Keratinocyte (primary cell): ENCODE data around the gene PSMD12. TPM values are rescaled to one million over a fixed set of nuclear protein-coding genes. Genes with fewer than 3 reads are reported as not detected.
A peak's percentile ranks its signal among the peaks of the same experiment; 100 is the strongest.

Source experiments
- DNase-seq: peaks from one replicate; pipeline ENCODE4 v3.0.0-alpha.2; 2011; ENCODE audit warnings: low read depth, missing footprints, low spot score
- FAIRE-seq: peaks from 2 replicates; lab custom pipeline; 2011; peaks lifted over from hg19 to GRCh38; lab: Jason Lieb, UNC
- H2AFZ ChIP-seq: 2 replicates; pipeline ENCODE4 v1.6.0; 2012; ENCODE audit warnings: low read length, control low read depth, inconsistent platforms; ENCODE audit not compliant: control insufficient read depth
- H3K27ac ChIP-seq: 2 replicates; pipeline ENCODE4 v1.5.1; 2011; ENCODE audit warnings: low read length; ENCODE audit not compliant: control insufficient read depth, insufficient read depth
- H3K27me3 ChIP-seq: 3 replicates; pipeline ENCODE4 v1.6.0; 2011; ENCODE audit warnings: low read length; ENCODE audit not compliant: control insufficient read depth, insufficient read depth; ENCODE audit errors: extremely low read depth
- H3K36me3 ChIP-seq, 2 experiments: 2 replicates in 1 of 2; 3 replicates in 1 of 2; pipeline ENCODE4 v1.5.1; 2011; ENCODE audit warnings: low read length in 2 of 2, mild to moderate bottlenecking in 1 of 2; ENCODE audit not compliant: control insufficient read depth in 2 of 2, insufficient read depth in 2 of 2; ENCODE audit errors: extremely low read depth in 1 of 2
- H3K4me1 ChIP-seq: 3 replicates; pipeline ENCODE4 v1.5.1; 2011; ENCODE audit warnings: low read length; ENCODE audit not compliant: control insufficient read depth, insufficient read depth; ENCODE audit errors: extremely low read depth
- H3K4me2 ChIP-seq: 3 replicates; pipeline ENCODE4 v1.6.0; 2011; ENCODE audit warnings: low read depth, low read length; ENCODE audit not compliant: control insufficient read depth, insufficient read depth; ENCODE audit errors: extremely low read depth
- H3K4me3 ChIP-seq, 3 experiments: fragments of 200-600 bp in 1 of 3; sonication (generic) in 1 of 3; 2 replicates in 2 of 3; 3 replicates in 1 of 3; pipeline ENCODE4 v1.5.1; 2011 to 2016; ENCODE audit warnings: low read length in 3 of 3, mild to moderate bottlenecking in 3 of 3, control low read depth in 2 of 3, inconsistent platforms in 1 of 3, low read depth in 1 of 3, mixed read lengths in 1 of 3, mixed run types in 1 of 3, moderate library complexity in 1 of 3; ENCODE audit not compliant: control insufficient read depth in 2 of 3, insufficient read depth in 2 of 3; ENCODE audit errors: extremely low read depth in 1 of 3
- H3K79me2 ChIP-seq: 2 replicates; pipeline ENCODE4 v1.6.0; 2012; ENCODE audit warnings: low read length; ENCODE audit not compliant: control insufficient read depth, insufficient read depth
- H3K9ac ChIP-seq: 3 replicates; pipeline ENCODE4 v1.6.0; 2011; ENCODE audit warnings: low read length; ENCODE audit not compliant: control insufficient read depth, insufficient read depth; ENCODE audit errors: extremely low read depth
- H3K9me1 ChIP-seq: 3 replicates; pipeline ENCODE4 v1.6.0; 2011; ENCODE audit warnings: low read length; ENCODE audit not compliant: control insufficient read depth, insufficient read depth; ENCODE audit errors: extremely low read depth
- H3K9me3 ChIP-seq: 2 replicates; pipeline ENCODE4 v1.5.1; 2012; ENCODE audit warnings: low read depth, low read length; ENCODE audit not compliant: control insufficient read depth
- H4K20me1 ChIP-seq: 3 replicates; pipeline ENCODE4 v1.6.0; 2011; ENCODE audit warnings: low read length; ENCODE audit not compliant: control insufficient read depth, insufficient read depth; ENCODE audit errors: extremely low read depth
- EZH2 ChIP-seq: IDR thresholded peaks from one replicate; pipeline ENCODE4 v1.6.1; 2012; ENCODE audit warnings: inconsistent platforms, mild to moderate bottlenecking, low read length, moderate library complexity
- dilution Hi-C: fragments of 300-500 bp; cut with MboI; formaldehyde crosslinking; loops from one replicate; pipeline ENCODE4 v1.7.0; 2020; ENCODE audit warnings: low sequenced_read_pairs; ENCODE audit not compliant: extremely low pct_ligation_motif_present
- polyA plus RNA-seq, 5 experiments: library from polyadenylated mRNA; depleted of rRNA in 3 of 5; stranded (reverse) in 3 of 5; stranded (forward) in 1 of 5; unstranded in 1 of 5; fragments of >200 nt; gene quantifications; 1 replicate in 1 of 5; 2 replicates in 3 of 5; 3 replicates in 1 of 5; pipeline versions ENCODE4 v1.2.1 to v1.2.3, GENCODE V29; 2011 to 2012; ENCODE audit warnings: missing spikeins in 2 of 5, low read depth in 1 of 5, low replicate concordance in 1 of 5
- TF ChIP-seq, protein P1 (sequence below), 3 experiments: IDR thresholded peaks in 1 of 3; conservative IDR thresholded peaks in 1 of 3; optimal IDR thresholded peaks in 1 of 3; 2 replicates in 2 of 3; 3 replicates in 1 of 3; pipeline versions ENCODE3 to v1.5.1; 2011; ENCODE audit warnings: low read length in 3 of 3, mild to moderate bottlenecking in 3 of 3, moderate library complexity in 2 of 3, control low read depth in 1 of 3, inconsistent platforms in 1 of 3; ENCODE audit not compliant: insufficient read depth in 2 of 3; ENCODE audit errors: extremely low read depth in 1 of 3

The PSMD12 gene
- polyA plus RNA-seq, 1 donor (not counting 4 experiments of a cell fraction or from before 2014, with no cell fraction given): 68.4 TPM

DNA sequence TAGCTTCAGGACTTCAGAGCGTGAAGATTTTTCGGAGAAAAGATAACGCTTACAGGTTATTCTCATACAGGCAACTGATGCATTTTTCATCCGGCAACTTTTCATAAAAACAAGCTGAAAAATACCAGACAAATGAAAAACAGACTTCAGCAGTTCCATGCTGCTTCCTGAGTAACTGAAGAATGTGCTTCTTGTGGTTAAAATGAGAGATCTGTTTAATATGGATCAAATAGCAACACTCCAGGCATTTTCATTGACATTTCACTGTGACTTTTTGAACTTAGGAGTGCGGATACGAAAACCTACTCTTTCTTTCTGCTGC, 10.0 kb upstream of the PSMD12 start:
- H3K4me2 ChIP-seq: peak overlapping the region; percentile 96
- H3K9me1 ChIP-seq: no peaks in the 10 kb centered on the region
- no peaks in the 10 kb centered on the region for H3K9me3 ChIP-seq
- peak overlapping the region; percentile 80 for H3K9ac ChIP-seq
- TF ChIP-seq, protein P1, sequence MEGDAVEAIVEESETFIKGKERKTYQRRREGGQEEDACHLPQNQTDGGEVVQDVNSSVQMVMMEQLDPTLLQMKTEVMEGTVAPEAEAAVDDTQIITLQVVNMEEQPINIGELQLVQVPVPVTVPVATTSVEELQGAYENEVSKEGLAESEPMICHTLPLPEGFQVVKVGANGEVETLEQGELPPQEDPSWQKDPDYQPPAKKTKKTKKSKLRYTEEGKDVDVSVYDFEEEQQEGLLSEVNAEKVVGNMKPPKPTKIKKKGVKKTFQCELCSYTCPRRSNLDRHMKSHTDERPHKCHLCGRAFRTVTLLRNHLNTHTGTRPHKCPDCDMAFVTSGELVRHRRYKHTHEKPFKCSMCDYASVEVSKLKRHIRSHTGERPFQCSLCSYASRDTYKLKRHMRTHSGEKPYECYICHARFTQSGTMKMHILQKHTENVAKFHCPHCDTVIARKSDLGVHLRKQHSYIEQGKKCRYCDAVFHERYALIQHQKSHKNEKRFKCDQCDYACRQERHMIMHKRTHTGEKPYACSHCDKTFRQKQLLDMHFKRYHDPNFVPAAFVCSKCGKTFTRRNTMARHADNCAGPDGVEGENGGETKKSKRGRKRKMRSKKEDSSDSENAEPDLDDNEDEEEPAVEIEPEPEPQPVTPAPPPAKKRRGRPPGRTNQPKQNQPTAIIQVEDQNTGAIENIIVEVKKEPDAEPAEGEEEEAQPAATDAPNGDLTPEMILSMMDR (optimal IDR thresholded peaks at IDR 0.05 in 1 of 3, IDR thresholded peaks at IDR 0.05 in 1 of 3, conservative IDR thresholded peaks at IDR 0.05 in 1 of 3; ENCODE audit: extremely low read depth in 1 of 3, insufficient read depth in 2 of 3, low read length in 3 of 3): no peak
- no peak for TF ChIP-seq EZH2
- H3K4me3 ChIP-seq: peak overlapping the region; percentile 83 to 94 (median 86)
- dilution Hi-C loops: no loop called here
- peaks cover 25% of the 10 kb centered on the region for H3K4me1 ChIP-seq
- peaks cover 14% of the 10 kb centered on the region for H3K79me2 ChIP-seq
- DNase-seq: no peak
- no peaks in the 10 kb centered on the region for H4K20me1 ChIP-seq
- H3K27me3 ChIP-seq: no peaks in the 10 kb centered on the region
- H3K36me3 ChIP-seq: peaks cover 0 to 7% of the 10 kb centered on the region in 2 experiments
- no peak for FAIRE-seq
- peak overlapping the region; percentile 71 for H3K27ac ChIP-seq
- peak overlapping the region; percentile 87 for H2AFZ ChIP-seq

DNA sequence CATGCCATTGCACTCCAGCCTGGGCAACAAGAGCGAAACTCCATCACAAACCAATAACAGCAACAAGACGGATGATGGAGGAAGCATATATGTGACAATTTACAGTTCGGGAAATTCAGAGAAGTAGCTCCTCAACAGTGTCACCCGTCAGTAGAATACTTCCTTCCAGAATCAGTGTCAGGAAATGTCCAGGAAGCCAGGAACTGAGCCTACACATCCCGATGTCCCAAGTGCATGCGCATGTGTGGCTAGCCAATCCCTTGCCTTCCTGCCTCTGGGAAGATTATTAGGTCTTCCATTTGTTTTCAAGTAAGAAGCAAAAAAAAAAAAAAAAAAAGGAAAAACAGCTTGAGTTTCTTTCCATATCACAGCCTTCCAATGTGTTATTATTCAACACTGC, 9.3 kb upstream of the PSMD12 start:
- H3K9me1 ChIP-seq: no peaks in the 10 kb centered on the region
- H3K4me3 ChIP-seq: no peak overlapping the region
- dilution Hi-C loops: no loop called here
- no peak overlapping the region for H3K4me2 ChIP-seq
- no peaks in the 10 kb centered on the region for H3K27me3 ChIP-seq
- H3K4me1 ChIP-seq: peaks cover 25% of the 10 kb centered on the region
- no peaks in the 10 kb centered on the region for H4K20me1 ChIP-seq
- H2AFZ ChIP-seq: no peak overlapping the region
- TF ChIP-seq EZH2: no peak
- TF ChIP-seq, protein P1 (optimal IDR thresholded peaks at IDR 0.05 in 1 of 3, IDR thresholded peaks at IDR 0.05 in 1 of 3, conservative IDR thresholded peaks at IDR 0.05 in 1 of 3; ENCODE audit: extremely low read depth in 1 of 3, insufficient read depth in 2 of 3, low read length in 3 of 3): no peak
- DNase-seq (no peak), FAIRE-seq (no peak)
- no peak overlapping the region for H3K9ac ChIP-seq
- no peak overlapping the region for H3K27ac ChIP-seq
- peaks cover 0 to 7% of the 10 kb centered on the region in 2 experiments for H3K36me3 ChIP-seq
- H3K79me2 ChIP-seq: peaks cover 10% of the 10 kb centered on the region
- H3K9me3 ChIP-seq: no peaks in the 10 kb centered on the region
